ENCODE data around the gene FAM124B.
"Not testable (repeated sequence)": the region's sequence is repeated elsewhere in the genome, so short reads cannot be mapped to it uniquely, and the experiment has no call there.

Gene FAM124B

GRCh38 chr2:224395620-224396390 is 6.1 kb downstream of the FAM124B start:
- H3K4me3 ChIP-seq (ENCODE audit: low read depth, low read length), result no peak overlapping the region
- no peak for DNase-seq (ENCODE audit: low read depth)
- no peak for TF ChIP-seq MYC (IDR thresholded peaks at IDR 0.05; ENCODE audit: low read depth, low read length)
- no peak for TF ChIP-seq MAX (IDR thresholded peaks at IDR 0.05; ENCODE audit: low read depth, low read length)
- no peak for TF ChIP-seq CTCF (IDR thresholded peaks at IDR 0.05; ENCODE audit: low read depth, low read length)
- TF ChIP-seq POLR2A (IDR thresholded peaks at IDR 0.05; ENCODE audit: extremely low read depth, insufficient read length), result no peak

GRCh38 chr2:224393157-224393872 is 8.6 kb downstream of the FAM124B start:
- DNase-seq (ENCODE audit: low read depth), result no peak
- no peak for TF ChIP-seq MAX (IDR thresholded peaks at IDR 0.05; ENCODE audit: low read depth, low read length)
- no peak overlapping the region for H3K4me3 ChIP-seq (ENCODE audit: low read depth, low read length)

GRCh38 chr2:224392545-224392944 is 9.4 kb downstream of the FAM124B start:
- no peak for DNase-seq (ENCODE audit: low read depth)
- no peak for TF ChIP-seq POLR2A (IDR thresholded peaks at IDR 0.05; ENCODE audit: extremely low read depth, insufficient read length)
- TF ChIP-seq MAX (IDR thresholded peaks at IDR 0.05; ENCODE audit: low read depth, low read length), result no peak
- no peak for TF ChIP-seq CTCF (IDR thresholded peaks at IDR 0.05; ENCODE audit: low read depth, low read length)
- no peak for TF ChIP-seq MYC (IDR thresholded peaks at IDR 0.05; ENCODE audit: low read depth, low read length)
- no peak overlapping the region for H3K4me3 ChIP-seq (ENCODE audit: low read depth, low read length)

- TF ChIP-seq MAX (IDR thresholded peaks at IDR 0.05; ENCODE audit: low read depth, low read length), result no peak
- no peak for TF ChIP-seq CTCF (IDR thresholded peaks at IDR 0.05; ENCODE audit: low read depth, low read length)
- TF ChIP-seq POLR2A (IDR thresholded peaks at IDR 0.05; ENCODE audit: extremely low read depth, insufficient read length), result no peak
- TF ChIP-seq MYC (IDR thresholded peaks at IDR 0.05; ENCODE audit: low read depth, low read length), result no peak
- no peak overlapping the region for H3K4me3 ChIP-seq (ENCODE audit: low read depth, low read length)
- no peak for DNase-seq (ENCODE audit: low read depth)
Measured at GRCh38 chr2:224389317-224389716, 12.6 kb downstream of the FAM124B start.

GRCh38 chr2:224386876-224387275 is 15.0 kb downstream of the FAM124B start:
- TF ChIP-seq POLR2A (IDR thresholded peaks at IDR 0.05; ENCODE audit: extremely low read depth, insufficient read length) (no peak), MAX (IDR thresholded peaks at IDR 0.05; ENCODE audit: low read depth, low read length) (no peak), MYC (IDR thresholded peaks at IDR 0.05; ENCODE audit: low read depth, low read length) (no peak), CTCF (IDR thresholded peaks at IDR 0.05; ENCODE audit: low read depth, low read length) (no peak)
- no peak overlapping the region for H3K4me3 ChIP-seq (ENCODE audit: low read depth, low read length)
- DNase-seq (ENCODE audit: low read depth), result no peak

- no peak for TF ChIP-seq MYC (IDR thresholded peaks at IDR 0.05; ENCODE audit: low read depth, low read length)
- no peak for TF ChIP-seq CTCF (IDR thresholded peaks at IDR 0.05; ENCODE audit: low read depth, low read length)
- no peak for TF ChIP-seq POLR2A (IDR thresholded peaks at IDR 0.05; ENCODE audit: extremely low read depth, insufficient read length)
- TF ChIP-seq MAX (IDR thresholded peaks at IDR 0.05; ENCODE audit: low read depth, low read length), result no peak
- H3K4me3 ChIP-seq (ENCODE audit: low read depth, low read length), result no peak overlapping the region
- no peak for DNase-seq (ENCODE audit: low read depth)
Measured at GRCh38 chr2:224382973-224383555, 18.8 kb downstream of the FAM124B start.

- H3K4me3 ChIP-seq (ENCODE audit: low read depth, low read length); DNase-seq (ENCODE audit: low read depth): not testable (repeated sequence)
Measured at GRCh38 chr2:224382280-224382647, 19.6 kb downstream of the FAM124B start.
